Measurements from ENCODE around the gene TTC32.
"Not testable (repeated sequence)": the region's sequence is repeated elsewhere in the genome, so short reads cannot be mapped to it uniquely, and the experiment has no call there.

GRCh38 chr2:19880191-19880590 is 21.6 kb downstream of the TTC32 start:
- TF ChIP-seq, protein P1, sequence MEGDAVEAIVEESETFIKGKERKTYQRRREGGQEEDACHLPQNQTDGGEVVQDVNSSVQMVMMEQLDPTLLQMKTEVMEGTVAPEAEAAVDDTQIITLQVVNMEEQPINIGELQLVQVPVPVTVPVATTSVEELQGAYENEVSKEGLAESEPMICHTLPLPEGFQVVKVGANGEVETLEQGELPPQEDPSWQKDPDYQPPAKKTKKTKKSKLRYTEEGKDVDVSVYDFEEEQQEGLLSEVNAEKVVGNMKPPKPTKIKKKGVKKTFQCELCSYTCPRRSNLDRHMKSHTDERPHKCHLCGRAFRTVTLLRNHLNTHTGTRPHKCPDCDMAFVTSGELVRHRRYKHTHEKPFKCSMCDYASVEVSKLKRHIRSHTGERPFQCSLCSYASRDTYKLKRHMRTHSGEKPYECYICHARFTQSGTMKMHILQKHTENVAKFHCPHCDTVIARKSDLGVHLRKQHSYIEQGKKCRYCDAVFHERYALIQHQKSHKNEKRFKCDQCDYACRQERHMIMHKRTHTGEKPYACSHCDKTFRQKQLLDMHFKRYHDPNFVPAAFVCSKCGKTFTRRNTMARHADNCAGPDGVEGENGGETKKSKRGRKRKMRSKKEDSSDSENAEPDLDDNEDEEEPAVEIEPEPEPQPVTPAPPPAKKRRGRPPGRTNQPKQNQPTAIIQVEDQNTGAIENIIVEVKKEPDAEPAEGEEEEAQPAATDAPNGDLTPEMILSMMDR (IDR thresholded peaks at IDR 0.05; ENCODE audit: low read length), result not testable (repeated sequence)
- not testable (repeated sequence) for TF ChIP-seq EZH2phosphoT487 (IDR thresholded peaks at IDR 0.05; ENCODE audit: low read length)
